ENCODE measurements around the gene IL6ST. TPM values are rescaled to one million over a fixed set of nuclear protein-coding genes. Genes with fewer than 3 reads are reported as not detected.
A peak's percentile ranks its signal among the peaks of the same experiment; 100 is the strongest.

Gene IL6ST
- total and polyA plus RNA-seq, 2 donors from 2014 or later = 39.2 to 378 TPM

- Histone ChIP-seq H3K9ac (ENCODE audit: low read length in 3 of 3) (no peak overlapping the region), H3K9me3 (ENCODE audit: control insufficient read depth in 2 of 3, insufficient read depth in 1 of 3, low read length in 3 of 3) (peaks cover 0 to 5% (median 0%) of the 10 kb centered on the region in 3 donors), H3K4me1 (ENCODE audit: control insufficient read depth in 2 of 3, insufficient read depth in 2 of 3, low read depth in 1 of 3, low read length in 3 of 3) (no peaks in the 10 kb centered on the region), H3K36me3 (ENCODE audit: control insufficient read depth in 2 of 3, insufficient read depth in 3 of 3, low read length in 3 of 3) (no peaks in the 10 kb centered on the region), H3K27me3 (ENCODE audit: control insufficient read depth, insufficient read depth, low read length) (no peaks in the 10 kb centered on the region), H3K27ac (ENCODE audit: low read depth in 2 of 2, low read length in 2 of 2) (no peak overlapping the region), H3K4me3 (ENCODE audit: low read length in 3 of 3) (no peak overlapping the region)
- no peak for FAIRE-seq
- DNase-seq = no peak
- intact Hi-C loops (cut with DNase I) = no loop called here
- no peak for TF ChIP-seq CTCF (IDR thresholded peaks at IDR 0.05; ENCODE audit: borderline replicate concordance, extremely low read depth, insufficient read depth)
Observed at GRCh38 chr5:56006094-56006493, 11.3 kb upstream of the IL6ST start.

GRCh38 chr5:56004874-56005273, 10.1 kb upstream of the IL6ST start:
- FAIRE-seq = no peak
- Histone ChIP-seq H3K36me3 (ENCODE audit: control insufficient read depth in 2 of 3, insufficient read depth in 3 of 3, low read length in 3 of 3) (no peaks in the 10 kb centered on the region), H3K9ac (ENCODE audit: low read length in 3 of 3) (no peak overlapping the region)

GRCh38 chr5:56003679-56004078, 8.9 kb upstream of the IL6ST start:
- H3K27ac ChIP-seq (ENCODE audit: low read depth in 2 of 2, low read length in 2 of 2) = no peak overlapping the region
- TF ChIP-seq CTCF (IDR thresholded peaks at IDR 0.05; ENCODE audit: borderline replicate concordance, extremely low read depth, insufficient read depth) = no peak
- H3K36me3 ChIP-seq (ENCODE audit: control insufficient read depth in 2 of 3, insufficient read depth in 3 of 3, low read length in 3 of 3) = no peaks in the 10 kb centered on the region
- H3K9me3 ChIP-seq (ENCODE audit: control insufficient read depth in 2 of 3, insufficient read depth in 1 of 3, low read length in 3 of 3) = peaks cover 0 to 5% (median 0%) of the 10 kb centered on the region in 3 donors
- no peaks in the 10 kb centered on the region for H3K4me1 ChIP-seq (ENCODE audit: control insufficient read depth in 2 of 3, insufficient read depth in 2 of 3, low read depth in 1 of 3, low read length in 3 of 3)
- no peaks in the 10 kb centered on the region for H3K27me3 ChIP-seq (ENCODE audit: control insufficient read depth, insufficient read depth, low read length)
- intact Hi-C loops (cut with DNase I) = no loop called here
- H3K9ac ChIP-seq (ENCODE audit: low read length in 3 of 3) = no peak overlapping the region
- FAIRE-seq (no peak), DNase-seq (no peak)
- H3K4me3 ChIP-seq (ENCODE audit: low read length in 3 of 3) = no peak overlapping the region

More at GRCh38 chr5:56004874-56005273, 10.1 kb upstream of the IL6ST start:
- no peaks in the 10 kb centered on the region for H3K27me3 ChIP-seq (ENCODE audit: control insufficient read depth, insufficient read depth, low read length)
- H3K9me3 ChIP-seq (ENCODE audit: control insufficient read depth in 2 of 3, insufficient read depth in 1 of 3, low read length in 3 of 3) = peaks cover 0 to 5% (median 0%) of the 10 kb centered on the region in 3 donors
- no peak for DNase-seq
- H3K4me3 ChIP-seq (ENCODE audit: low read length in 3 of 3) = no peak overlapping the region
- no peaks in the 10 kb centered on the region for H3K4me1 ChIP-seq (ENCODE audit: control insufficient read depth in 2 of 3, insufficient read depth in 2 of 3, low read depth in 1 of 3, low read length in 3 of 3)
- intact Hi-C loops (cut with DNase I) = no loop called here
- no peak for TF ChIP-seq CTCF (IDR thresholded peaks at IDR 0.05; ENCODE audit: borderline replicate concordance, extremely low read depth, insufficient read depth)
- H3K27ac ChIP-seq (ENCODE audit: low read depth in 2 of 2, low read length in 2 of 2) = no peak overlapping the region

GRCh38 chr5:56003179-56003578, 8.4 kb upstream of the IL6ST start:
- Histone ChIP-seq H3K36me3 (ENCODE audit: control insufficient read depth in 2 of 3, insufficient read depth in 3 of 3, low read length in 3 of 3) (no peaks in the 10 kb centered on the region), H3K4me3 (ENCODE audit: low read length in 3 of 3) (no peak overlapping the region), H3K9ac (ENCODE audit: low read length in 3 of 3) (no peak overlapping the region), H3K27me3 (ENCODE audit: control insufficient read depth, insufficient read depth, low read length) (no peaks in the 10 kb centered on the region), H3K9me3 (ENCODE audit: control insufficient read depth in 2 of 3, insufficient read depth in 1 of 3, low read length in 3 of 3) (peaks cover 0 to 5% (median 0%) of the 10 kb centered on the region in 3 donors), H3K27ac (ENCODE audit: low read depth in 2 of 2, low read length in 2 of 2) (no peak overlapping the region), H3K4me1 (ENCODE audit: control insufficient read depth in 2 of 3, insufficient read depth in 2 of 3, low read depth in 1 of 3, low read length in 3 of 3) (no peaks in the 10 kb centered on the region)
- peak in 1 of 5 donors; percentile 22 for DNase-seq
- FAIRE-seq = no peak
- no peak for TF ChIP-seq CTCF (IDR thresholded peaks at IDR 0.05; ENCODE audit: borderline replicate concordance, extremely low read depth, insufficient read depth)
- intact Hi-C loops (cut with DNase I) = no loop called here

All from kidney (tissue), 14 donors.